Embryonic facial prominence (tissue), 1 donor: Measurements from ENCODE around the gene LPP.

ENCODE experiments used
- DNase-seq: peaks from one replicate; pipeline ENCODE4 v3.0.0-alpha.2; 2016; ENCODE audit errors: extremely low spot score

LPP gene

GRCh38 chr3:188746291-188746783, 592.4 kb downstream of the LPP start:
- no peak for DNase-seq

- peak; percentile 56 for DNase-seq
Measured at GRCh38 chr3:188747489-188747888, 593.5 kb downstream of the LPP start.

GRCh38 chr3:188749010-188749617, 595.2 kb downstream of the LPP start:
- DNase-seq, result no peak

- DNase-seq, result no peak
Measured at GRCh38 chr3:188749830-188750229, 595.9 kb downstream of the LPP start.

GRCh38 chr3:188750617-188751016, 596.7 kb downstream of the LPP start:
- no peak for DNase-seq

- no peak for DNase-seq
Measured at GRCh38 chr3:188752850-188753249, 598.9 kb downstream of the LPP start.

- DNase-seq, result no peak
Measured at GRCh38 chr3:188754267-188754666, 600.3 kb downstream of the LPP start.

GRCh38 chr3:188756241-188756640, 602.3 kb downstream of the LPP start:
- no peak for DNase-seq

GRCh38 chr3:188759336-188760005, 605.5 kb downstream of the LPP start:
- no peak for DNase-seq

GRCh38 chr3:188760408-188760807, 606.5 kb downstream of the LPP start:
- DNase-seq, result no peak

- DNase-seq, result no peak
Measured at GRCh38 chr3:188761439-188761838, 607.5 kb downstream of the LPP start.

GRCh38 chr3:188761964-188762363, 608.0 kb downstream of the LPP start:
- no peak for DNase-seq

GRCh38 chr3:188764609-188765008, 610.7 kb downstream of the LPP start:
- DNase-seq, result no peak

- no peak for DNase-seq
Measured at GRCh38 chr3:188769831-188770230, 615.9 kb downstream of the LPP start.

GRCh38 chr3:188772886-188773285, 618.9 kb downstream of the LPP start:
- DNase-seq, result no peak

GRCh38 chr3:188775412-188775811, 621.5 kb downstream of the LPP start:
- no peak for DNase-seq

GRCh38 chr3:188776447-188776846, 622.5 kb downstream of the LPP start:
- no peak for DNase-seq

GRCh38 chr3:188778091-188778852, 624.3 kb downstream of the LPP start:
- DNase-seq, result no peak

GRCh38 chr3:188779281-188779980, 625.5 kb downstream of the LPP start:
- DNase-seq, result no peak

GRCh38 chr3:188780193-188781147, 626.5 kb downstream of the LPP start:
- no peak for DNase-seq

GRCh38 chr3:188782613-188783124, 628.7 kb downstream of the LPP start:
- DNase-seq, result no peak
